ENCODE results near the gene SMIM38.

The SMIM38 gene

DNA sequence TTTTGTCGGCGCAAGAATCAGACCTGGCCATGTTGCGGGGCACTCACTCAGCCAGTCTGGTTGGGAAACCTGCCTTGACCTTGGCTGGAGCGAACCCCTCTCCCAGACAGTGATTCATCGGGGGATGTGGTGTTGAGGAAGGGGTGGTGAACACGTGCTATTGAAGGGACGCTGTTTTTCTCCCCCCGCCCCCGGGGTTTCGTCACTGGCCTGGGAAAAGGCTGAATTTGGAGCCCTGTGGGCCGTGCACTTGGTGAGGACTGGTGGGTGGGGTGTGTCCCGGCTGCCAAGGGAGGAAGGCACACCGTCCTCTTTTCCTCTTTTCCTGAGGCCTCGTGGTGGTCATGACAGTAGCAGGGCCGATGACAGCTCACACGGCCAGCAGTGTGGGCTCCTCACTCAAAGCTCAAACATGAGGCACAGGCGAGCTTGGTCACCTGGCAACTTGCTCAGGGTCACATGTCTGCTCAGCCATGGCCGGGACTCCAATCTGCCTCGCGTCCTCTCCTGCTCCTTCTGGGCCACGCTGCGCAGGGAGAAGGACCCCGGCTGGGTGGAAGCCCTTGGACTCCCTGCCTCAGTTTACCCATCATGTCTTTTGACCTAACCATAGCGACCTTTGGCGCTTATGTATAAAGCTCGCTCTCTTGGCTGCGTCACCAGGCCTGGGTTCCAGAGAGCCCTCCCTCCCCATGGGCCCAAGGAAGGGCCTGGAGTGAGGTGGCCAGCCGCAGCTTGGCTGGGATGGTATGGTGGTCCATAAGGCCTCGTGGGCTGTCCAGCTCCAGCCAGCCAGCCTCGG, 49.4 kb downstream of the SMIM38 start:
- no peak for DNase-seq
